Gastrocnemius medialis (tissue), 4 donors: ENCODE results near the gene BEND6.

Source experiments
- POLR2A ChIP-seq, 2 donors: fragments of 450-650 bp; IDR thresholded peaks; one replicate each; pipeline ENCODE4 v1.6.1; 2017; ENCODE audit warnings: antibody characterized with exemption in 2 of 2, mild to moderate bottlenecking in 2 of 2, moderate library complexity in 2 of 2
- TF ChIP-seq, protein P1 (sequence below), 5 experiments: fragments of 450-650 bp in 3 of 5; fragments of 200-600 bp in 2 of 5; sonication (generic) in 2 of 5; IDR thresholded peaks in 4 of 5; conservative IDR thresholded peaks in 1 of 5; 1 replicate in 4 of 5; 2 replicates in 1 of 5; pipeline ENCODE4 v1.5.1; 2016 to 2019; ENCODE audit warnings: antibody characterized with exemption in 5 of 5, mild to moderate bottlenecking in 3 of 5, moderate library complexity in 3 of 5

DNA sequence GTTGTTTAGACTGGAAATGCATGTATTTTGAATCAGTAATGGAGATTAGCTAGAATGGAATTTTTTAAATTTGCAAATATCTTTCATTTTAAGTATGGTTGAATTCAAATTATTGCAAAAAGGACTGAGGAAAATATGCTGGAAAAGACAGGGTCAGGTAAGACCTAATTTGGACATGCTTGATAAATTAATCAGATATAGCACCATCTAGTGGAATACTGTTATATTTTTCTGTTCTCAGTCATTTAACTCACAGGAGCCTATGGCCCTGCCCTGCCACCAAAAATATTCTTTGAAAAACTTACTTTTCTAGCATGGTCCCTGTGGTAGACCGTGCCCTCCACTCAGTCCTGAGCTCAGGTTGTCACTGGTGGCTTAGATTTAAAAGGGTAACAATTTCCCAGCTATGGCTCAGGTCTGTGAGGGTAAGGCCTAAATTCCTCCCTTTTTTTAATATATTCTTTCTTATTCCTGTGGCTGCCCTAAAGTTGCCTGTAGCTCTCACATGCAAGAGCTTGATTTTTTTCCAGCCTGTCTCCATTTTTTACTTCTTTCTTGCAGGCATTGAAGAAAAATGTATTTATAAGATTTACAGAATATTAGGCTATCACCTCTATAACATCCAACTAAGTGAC, 66.3 kb downstream of the BEND6 start:
- TF ChIP-seq, protein P1, sequence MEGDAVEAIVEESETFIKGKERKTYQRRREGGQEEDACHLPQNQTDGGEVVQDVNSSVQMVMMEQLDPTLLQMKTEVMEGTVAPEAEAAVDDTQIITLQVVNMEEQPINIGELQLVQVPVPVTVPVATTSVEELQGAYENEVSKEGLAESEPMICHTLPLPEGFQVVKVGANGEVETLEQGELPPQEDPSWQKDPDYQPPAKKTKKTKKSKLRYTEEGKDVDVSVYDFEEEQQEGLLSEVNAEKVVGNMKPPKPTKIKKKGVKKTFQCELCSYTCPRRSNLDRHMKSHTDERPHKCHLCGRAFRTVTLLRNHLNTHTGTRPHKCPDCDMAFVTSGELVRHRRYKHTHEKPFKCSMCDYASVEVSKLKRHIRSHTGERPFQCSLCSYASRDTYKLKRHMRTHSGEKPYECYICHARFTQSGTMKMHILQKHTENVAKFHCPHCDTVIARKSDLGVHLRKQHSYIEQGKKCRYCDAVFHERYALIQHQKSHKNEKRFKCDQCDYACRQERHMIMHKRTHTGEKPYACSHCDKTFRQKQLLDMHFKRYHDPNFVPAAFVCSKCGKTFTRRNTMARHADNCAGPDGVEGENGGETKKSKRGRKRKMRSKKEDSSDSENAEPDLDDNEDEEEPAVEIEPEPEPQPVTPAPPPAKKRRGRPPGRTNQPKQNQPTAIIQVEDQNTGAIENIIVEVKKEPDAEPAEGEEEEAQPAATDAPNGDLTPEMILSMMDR (IDR thresholded peaks at IDR 0.05 in 4 of 5, conservative IDR thresholded peaks at IDR 0.05 in 1 of 5): peak; percentile 27 to 57 (median 46)
- no peak for TF ChIP-seq POLR2A (IDR thresholded peaks at IDR 0.05)
